ENCODE measurements around the gene SCN1A. TPM values are rescaled to one million over a fixed set of nuclear protein-coding genes. Genes with fewer than 3 reads are reported as not detected.

The SCN1A gene
- total and polyA plus RNA-seq, 2 experiments from 2014 or later = 1.2 to 1.3 TPM

DNA sequence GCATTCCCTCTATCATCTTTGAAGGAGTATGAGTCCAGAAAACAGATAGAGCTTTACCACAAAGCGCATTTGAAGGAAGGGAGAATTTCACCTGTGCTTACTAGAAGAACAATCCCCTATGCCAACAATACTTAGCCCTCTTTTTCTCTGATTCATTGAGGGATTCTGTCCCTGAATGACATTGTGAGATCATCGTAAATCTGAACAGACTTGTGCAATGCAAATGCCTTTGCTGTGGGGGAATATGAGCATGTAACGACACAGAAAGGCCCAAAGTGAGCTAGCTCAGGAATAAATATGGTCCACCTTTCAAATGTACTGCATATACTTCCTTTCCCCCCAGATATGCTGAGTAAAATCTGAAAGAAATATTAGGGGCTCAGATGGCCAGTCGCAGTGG lies 67.6 kb downstream of the SCN1A start:
- Histone ChIP-seq H3K4me3 (no peak overlapping the region), H3K27ac (ENCODE audit: low read depth) (no peak overlapping the region), H3K4me2 (no peak overlapping the region), H2AFZ (no peak overlapping the region), H3K79me2 (replicated peaks; ENCODE audit: insufficient read depth) (no peaks in the 10 kb centered on the region), H3K4me1 (ENCODE audit: insufficient read depth) (no peaks in the 10 kb centered on the region), H3K36me3 (ENCODE audit: insufficient read depth) (no peaks in the 10 kb centered on the region), H3K9me2 (ENCODE audit: insufficient read depth) (no peaks in the 10 kb centered on the region), H3F3A (replicated peaks; ENCODE audit: low read depth) (no peaks in the 10 kb centered on the region), H4K20me1 (replicated peaks; ENCODE audit: insufficient read depth) (no peaks in the 10 kb centered on the region), H3K27me3 (ENCODE audit: insufficient read depth) (no peaks in the 10 kb centered on the region)
- Mint-ChIP-seq H3K27me3 (ENCODE audit: insufficient read depth, low read depth, poor library complexity) (no peaks in the 10 kb centered on the region), H3K36me3 (ENCODE audit: low read depth) (no peaks in the 10 kb centered on the region), H3K9me3 (no peaks in the 10 kb centered on the region), H3K4me1 (no peaks in the 10 kb centered on the region), H3K27ac (no peak overlapping the region), H3K4me3 (no peak overlapping the region)
- no peak for DNase-seq (ENCODE audit: low spot score)
- ATAC-seq = no peak
- TF ChIP-seq EZH2phosphoT487 (IDR thresholded peaks at IDR 0.05; ENCODE audit: unreplicated experiment) (no peak), STAT1 (IDR thresholded peaks at IDR 0.05; ENCODE audit: unreplicated experiment) (no peak), JUNB (IDR thresholded peaks at IDR 0.05; ENCODE audit: unreplicated experiment) (no peak), EZH2 (IDR thresholded peaks at IDR 0.05; ENCODE audit: low read depth, unreplicated experiment) (no peak), CREB1 (CRISPR knock-in tag; IDR thresholded peaks at IDR 0.05; ENCODE audit: low read depth) (no peak), NANOG (IDR thresholded peaks at IDR 0.05; ENCODE audit: borderline replicate concordance) (no peak), ZNF114 (CRISPR knock-in tag; IDR thresholded peaks at IDR 0.05) (no peak), ZNF331 (CRISPR knock-in tag; IDR thresholded peaks at IDR 0.05; ENCODE audit: low read depth) (no peak)
- TF ChIP-seq, protein P1, sequence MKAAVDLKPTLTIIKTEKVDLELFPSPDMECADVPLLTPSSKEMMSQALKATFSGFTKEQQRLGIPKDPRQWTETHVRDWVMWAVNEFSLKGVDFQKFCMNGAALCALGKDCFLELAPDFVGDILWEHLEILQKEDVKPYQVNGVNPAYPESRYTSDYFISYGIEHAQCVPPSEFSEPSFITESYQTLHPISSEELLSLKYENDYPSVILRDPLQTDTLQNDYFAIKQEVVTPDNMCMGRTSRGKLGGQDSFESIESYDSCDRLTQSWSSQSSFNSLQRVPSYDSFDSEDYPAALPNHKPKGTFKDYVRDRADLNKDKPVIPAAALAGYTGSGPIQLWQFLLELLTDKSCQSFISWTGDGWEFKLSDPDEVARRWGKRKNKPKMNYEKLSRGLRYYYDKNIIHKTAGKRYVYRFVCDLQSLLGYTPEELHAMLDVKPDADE (IDR thresholded peaks at IDR 0.05) = no peak
- TF ChIP-seq, protein P2, sequence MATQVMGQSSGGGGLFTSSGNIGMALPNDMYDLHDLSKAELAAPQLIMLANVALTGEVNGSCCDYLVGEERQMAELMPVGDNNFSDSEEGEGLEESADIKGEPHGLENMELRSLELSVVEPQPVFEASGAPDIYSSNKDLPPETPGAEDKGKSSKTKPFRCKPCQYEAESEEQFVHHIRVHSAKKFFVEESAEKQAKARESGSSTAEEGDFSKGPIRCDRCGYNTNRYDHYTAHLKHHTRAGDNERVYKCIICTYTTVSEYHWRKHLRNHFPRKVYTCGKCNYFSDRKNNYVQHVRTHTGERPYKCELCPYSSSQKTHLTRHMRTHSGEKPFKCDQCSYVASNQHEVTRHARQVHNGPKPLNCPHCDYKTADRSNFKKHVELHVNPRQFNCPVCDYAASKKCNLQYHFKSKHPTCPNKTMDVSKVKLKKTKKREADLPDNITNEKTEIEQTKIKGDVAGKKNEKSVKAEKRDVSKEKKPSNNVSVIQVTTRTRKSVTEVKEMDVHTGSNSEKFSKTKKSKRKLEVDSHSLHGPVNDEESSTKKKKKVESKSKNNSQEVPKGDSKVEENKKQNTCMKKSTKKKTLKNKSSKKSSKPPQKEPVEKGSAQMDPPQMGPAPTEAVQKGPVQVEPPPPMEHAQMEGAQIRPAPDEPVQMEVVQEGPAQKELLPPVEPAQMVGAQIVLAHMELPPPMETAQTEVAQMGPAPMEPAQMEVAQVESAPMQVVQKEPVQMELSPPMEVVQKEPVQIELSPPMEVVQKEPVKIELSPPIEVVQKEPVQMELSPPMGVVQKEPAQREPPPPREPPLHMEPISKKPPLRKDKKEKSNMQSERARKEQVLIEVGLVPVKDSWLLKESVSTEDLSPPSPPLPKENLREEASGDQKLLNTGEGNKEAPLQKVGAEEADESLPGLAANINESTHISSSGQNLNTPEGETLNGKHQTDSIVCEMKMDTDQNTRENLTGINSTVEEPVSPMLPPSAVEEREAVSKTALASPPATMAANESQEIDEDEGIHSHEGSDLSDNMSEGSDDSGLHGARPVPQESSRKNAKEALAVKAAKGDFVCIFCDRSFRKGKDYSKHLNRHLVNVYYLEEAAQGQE (IDR thresholded peaks at IDR 0.05; ENCODE audit: unreplicated experiment) = no peak
- TF ChIP-seq, protein P3, sequence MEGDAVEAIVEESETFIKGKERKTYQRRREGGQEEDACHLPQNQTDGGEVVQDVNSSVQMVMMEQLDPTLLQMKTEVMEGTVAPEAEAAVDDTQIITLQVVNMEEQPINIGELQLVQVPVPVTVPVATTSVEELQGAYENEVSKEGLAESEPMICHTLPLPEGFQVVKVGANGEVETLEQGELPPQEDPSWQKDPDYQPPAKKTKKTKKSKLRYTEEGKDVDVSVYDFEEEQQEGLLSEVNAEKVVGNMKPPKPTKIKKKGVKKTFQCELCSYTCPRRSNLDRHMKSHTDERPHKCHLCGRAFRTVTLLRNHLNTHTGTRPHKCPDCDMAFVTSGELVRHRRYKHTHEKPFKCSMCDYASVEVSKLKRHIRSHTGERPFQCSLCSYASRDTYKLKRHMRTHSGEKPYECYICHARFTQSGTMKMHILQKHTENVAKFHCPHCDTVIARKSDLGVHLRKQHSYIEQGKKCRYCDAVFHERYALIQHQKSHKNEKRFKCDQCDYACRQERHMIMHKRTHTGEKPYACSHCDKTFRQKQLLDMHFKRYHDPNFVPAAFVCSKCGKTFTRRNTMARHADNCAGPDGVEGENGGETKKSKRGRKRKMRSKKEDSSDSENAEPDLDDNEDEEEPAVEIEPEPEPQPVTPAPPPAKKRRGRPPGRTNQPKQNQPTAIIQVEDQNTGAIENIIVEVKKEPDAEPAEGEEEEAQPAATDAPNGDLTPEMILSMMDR (conservative IDR thresholded peaks at IDR 0.05; ENCODE audit: low read depth in 2 of 2) = no peak
- TF ChIP-seq, protein P4, sequence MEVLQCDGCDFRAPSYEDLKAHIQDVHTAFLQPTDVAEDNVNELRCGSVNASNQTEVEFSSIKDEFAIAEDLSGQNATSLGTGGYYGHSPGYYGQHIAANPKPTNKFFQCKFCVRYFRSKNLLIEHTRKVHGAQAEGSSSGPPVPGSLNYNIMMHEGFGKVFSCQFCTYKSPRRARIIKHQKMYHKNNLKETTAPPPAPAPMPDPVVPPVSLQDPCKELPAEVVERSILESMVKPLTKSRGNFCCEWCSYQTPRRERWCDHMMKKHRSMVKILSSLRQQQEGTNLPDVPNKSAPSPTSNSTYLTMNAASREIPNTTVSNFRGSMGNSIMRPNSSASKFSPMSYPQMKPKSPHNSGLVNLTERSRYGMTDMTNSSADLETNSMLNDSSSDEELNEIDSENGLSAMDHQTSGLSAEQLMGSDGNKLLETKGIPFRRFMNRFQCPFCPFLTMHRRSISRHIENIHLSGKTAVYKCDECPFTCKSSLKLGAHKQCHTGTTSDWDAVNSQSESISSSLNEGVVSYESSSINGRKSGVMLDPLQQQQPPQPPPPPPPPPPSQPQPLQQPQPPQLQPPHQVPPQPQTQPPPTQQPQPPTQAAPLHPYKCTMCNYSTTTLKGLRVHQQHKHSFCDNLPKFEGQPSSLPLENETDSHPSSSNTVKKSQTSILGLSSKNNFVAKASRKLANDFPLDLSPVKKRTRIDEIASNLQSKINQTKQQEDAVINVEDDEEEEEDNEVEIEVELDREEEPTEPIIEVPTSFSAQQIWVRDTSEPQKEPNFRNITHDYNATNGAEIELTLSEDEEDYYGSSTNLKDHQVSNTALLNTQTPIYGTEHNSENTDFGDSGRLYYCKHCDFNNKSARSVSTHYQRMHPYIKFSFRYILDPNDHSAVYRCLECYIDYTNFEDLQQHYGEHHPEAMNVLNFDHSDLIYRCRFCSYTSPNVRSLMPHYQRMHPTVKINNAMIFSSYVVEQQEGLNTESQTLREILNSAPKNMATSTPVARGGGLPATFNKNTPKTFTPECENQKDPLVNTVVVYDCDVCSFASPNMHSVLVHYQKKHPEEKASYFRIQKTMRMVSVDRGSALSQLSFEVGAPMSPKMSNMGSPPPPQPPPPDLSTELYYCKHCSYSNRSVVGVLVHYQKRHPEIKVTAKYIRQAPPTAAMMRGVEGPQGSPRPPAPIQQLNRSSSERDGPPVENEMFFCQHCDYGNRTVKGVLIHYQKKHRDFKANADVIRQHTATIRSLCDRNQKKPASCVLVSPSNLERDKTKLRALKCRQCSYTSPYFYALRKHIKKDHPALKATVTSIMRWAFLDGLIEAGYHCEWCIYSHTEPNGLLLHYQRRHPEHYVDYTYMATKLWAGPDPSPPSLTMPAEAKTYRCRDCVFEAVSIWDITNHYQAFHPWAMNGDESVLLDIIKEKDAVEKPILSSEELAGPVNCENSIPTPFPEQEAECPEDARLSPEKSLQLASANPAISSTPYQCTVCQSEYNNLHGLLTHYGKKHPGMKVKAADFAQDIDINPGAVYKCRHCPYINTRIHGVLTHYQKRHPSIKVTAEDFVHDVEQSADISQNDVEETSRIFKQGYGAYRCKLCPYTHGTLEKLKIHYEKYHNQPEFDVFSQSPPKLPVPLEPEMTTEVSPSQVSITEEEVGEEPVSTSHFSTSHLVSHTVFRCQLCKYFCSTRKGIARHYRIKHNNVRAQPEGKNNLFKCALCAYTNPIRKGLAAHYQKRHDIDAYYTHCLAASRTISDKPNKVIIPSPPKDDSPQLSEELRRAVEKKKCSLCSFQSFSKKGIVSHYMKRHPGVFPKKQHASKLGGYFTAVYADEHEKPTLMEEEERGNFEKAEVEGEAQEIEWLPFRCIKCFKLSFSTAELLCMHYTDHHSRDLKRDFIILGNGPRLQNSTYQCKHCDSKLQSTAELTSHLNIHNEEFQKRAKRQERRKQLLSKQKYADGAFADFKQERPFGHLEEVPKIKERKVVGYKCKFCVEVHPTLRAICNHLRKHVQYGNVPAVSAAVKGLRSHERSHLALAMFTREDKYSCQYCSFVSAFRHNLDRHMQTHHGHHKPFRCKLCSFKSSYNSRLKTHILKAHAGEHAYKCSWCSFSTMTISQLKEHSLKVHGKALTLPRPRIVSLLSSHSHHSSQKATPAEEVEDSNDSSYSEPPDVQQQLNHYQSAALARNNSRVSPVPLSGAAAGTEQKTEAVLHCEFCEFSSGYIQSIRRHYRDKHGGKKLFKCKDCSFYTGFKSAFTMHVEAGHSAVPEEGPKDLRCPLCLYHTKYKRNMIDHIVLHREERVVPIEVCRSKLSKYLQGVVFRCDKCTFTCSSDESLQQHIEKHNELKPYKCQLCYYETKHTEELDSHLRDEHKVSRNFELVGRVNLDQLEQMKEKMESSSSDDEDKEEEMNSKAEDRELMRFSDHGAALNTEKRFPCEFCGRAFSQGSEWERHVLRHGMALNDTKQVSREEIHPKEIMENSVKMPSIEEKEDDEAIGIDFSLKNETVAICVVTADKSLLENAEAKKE (CRISPR knock-in tag; IDR thresholded peaks at IDR 0.05) = no peak

Data from GM23338 (cell line).